Karpas-422 (cell line): Measurements from ENCODE around the gene LHFPL4. TPM values are rescaled to one million over a fixed set of nuclear protein-coding genes. Genes with fewer than 3 reads are reported as not detected.
"Not testable (repeated sequence)": the region's sequence is repeated elsewhere in the genome, so short reads cannot be mapped to it uniquely, and the experiment has no call there.

Experiments
- DNase-seq: peaks from one replicate; pipeline ENCODE4 v3.0.0-alpha.2; 2015
- H2AFZ ChIP-seq: fragments of 200-600 bp; sonication (generic); 2 replicates; pipeline ENCODE4 v1.6.1; 2014; ENCODE audit warnings: antibody characterized with exemption, low read length, mixed read lengths
- H3K27ac ChIP-seq: fragments of 200-600 bp; sonication (generic); 2 replicates; pipeline ENCODE4 v1.5.1; 2014; ENCODE audit warnings: mild to moderate bottlenecking, low read length, moderate library complexity
- H3K27me3 ChIP-seq: fragments of 200-600 bp; sonication (generic); 2 replicates; pipeline ENCODE4 v1.6.1; 2014; ENCODE audit warnings: low read length, mixed read lengths
- H3K36me3 ChIP-seq: fragments of 200-600 bp; sonication (generic); 2 replicates; pipeline ENCODE4 v1.6.1; 2014; ENCODE audit warnings: low read length, mixed read lengths; ENCODE audit not compliant: insufficient read depth
- H3K4me1 ChIP-seq: fragments of 200-600 bp; sonication (generic); 2 replicates; pipeline ENCODE4 v1.6.1; 2014; ENCODE audit warnings: mild to moderate bottlenecking, low read length, mixed read lengths
- H3K4me2 ChIP-seq: fragments of 200-600 bp; sonication (generic); 2 replicates; pipeline ENCODE4 v1.6.1; 2014; ENCODE audit warnings: low read length, low read depth, mild to moderate bottlenecking; ENCODE audit not compliant: poor library complexity, severe bottlenecking
- H3K4me3 ChIP-seq: fragments of 200-600 bp; sonication (generic); 2 replicates; pipeline ENCODE4 v1.5.1; 2014; ENCODE audit warnings: mild to moderate bottlenecking, antibody characterized with exemption, low read length, mixed read lengths
- H3K79me2 ChIP-seq: fragments of 200-600 bp; sonication (generic); 2 replicates; pipeline ENCODE4 v1.6.1; 2014; ENCODE audit warnings: mild to moderate bottlenecking, low read length, mixed read lengths
- H3K9ac ChIP-seq: fragments of 200-600 bp; sonication (generic); 2 replicates; pipeline ENCODE4 v1.6.0; 2014; ENCODE audit warnings: low read length
- H3K9me2 ChIP-seq: fragments of 200-600 bp; sonication (generic), shearing (Covaris generic); replicated peaks from 2 replicates; pipeline ENCODE4 v1.6.0; 2014; ENCODE audit warnings: mild to moderate bottlenecking, low read length, moderate library complexity; ENCODE audit not compliant: insufficient read depth
- H3K9me3 ChIP-seq: fragments of 300-700, 200-600 bp; sonication (generic); 2 replicates; pipeline ENCODE4 v1.6.1; 2014; ENCODE audit warnings: low read length, mixed read lengths
- H4K20me1 ChIP-seq: fragments of 200-600 bp; sonication (generic); 2 replicates; pipeline ENCODE4 v1.6.1; 2014; ENCODE audit warnings: mild to moderate bottlenecking, antibody characterized with exemption, low read length, low read depth; ENCODE audit not compliant: insufficient read depth
- total RNA-seq: library from RNA; depleted of rRNA; stranded (reverse); fragments of >200 nt; shearing (Covaris generic); gene quantifications from 2 replicates; pipeline ENCODE4 v1.2.3, GENCODE V29; 2014; ENCODE audit warnings: low replicate concordance

Gene LHFPL4
- total RNA-seq, 1 experiment from 2014 or later = not detected

DNA sequence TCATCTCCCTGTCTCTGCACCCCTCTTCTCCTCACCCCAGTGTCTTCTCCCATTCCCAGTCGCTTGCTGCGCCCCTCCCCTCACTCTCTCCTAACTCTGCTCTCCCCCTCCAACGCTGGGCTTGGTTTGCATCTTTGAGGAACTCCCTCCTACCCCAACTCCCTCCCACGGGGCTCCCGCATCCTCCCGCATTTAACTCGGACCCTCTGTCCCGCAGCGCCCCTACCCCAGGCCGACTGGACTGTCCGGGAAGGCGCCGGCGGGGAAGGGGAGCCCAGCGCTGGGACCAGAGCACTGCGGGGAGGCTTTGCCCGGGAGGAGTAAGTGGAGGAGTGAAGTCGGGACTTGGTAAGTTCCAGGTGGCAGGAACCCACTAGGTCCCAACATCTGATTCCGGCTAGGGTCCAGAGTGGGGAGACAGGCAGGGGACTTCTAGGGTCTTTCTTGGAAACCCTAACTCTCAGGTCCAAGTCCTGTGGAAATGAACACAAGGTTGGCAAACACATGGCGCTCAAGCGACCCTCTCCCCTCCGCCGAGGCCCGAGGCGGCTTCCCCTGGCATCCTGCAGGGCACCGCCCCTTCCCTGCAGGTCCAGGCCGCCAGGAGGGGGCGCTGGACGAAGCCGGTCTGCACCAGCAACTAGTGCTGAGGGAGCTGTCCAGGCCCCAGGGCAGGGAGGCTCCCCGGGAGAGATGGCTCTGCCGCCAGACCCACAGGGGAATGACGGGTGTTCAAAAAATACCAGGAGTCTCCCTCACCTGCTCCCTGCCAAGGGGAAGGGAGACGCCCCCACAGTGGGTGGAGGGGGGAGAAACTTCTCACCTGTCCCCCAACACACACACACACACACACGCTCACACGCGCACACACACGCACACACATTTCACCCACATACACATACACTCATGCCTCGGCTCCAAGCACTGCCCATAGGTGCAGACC lies 53.2 kb downstream of the LHFPL4 start:
- Histone ChIP-seq H2AFZ (no peak overlapping the region), H3K79me2 (no peaks in the 10 kb centered on the region), H3K27me3 (no peaks in the 10 kb centered on the region), H3K9ac (0 out of 2 replicates have a peak overlapping the region, but pooled peaks have one; percentile 18), H3K4me3 (peak overlapping the region; percentile 37; the same call in 1 of the 2 replicates), H3K36me3 (no peaks in the 10 kb centered on the region), H4K20me1 (peaks cover 14% of the 10 kb centered on the region; the same call in 1 of the 2 replicates), H3K4me1 (peaks cover 8% of the 10 kb centered on the region), H3K9me3 (no peaks in the 10 kb centered on the region), H3K27ac (no peak overlapping the region), H3K9me2 (no peaks in the 10 kb centered on the region), H3K4me2 (peak overlapping the region; percentile 39)
- peak; percentile 91 for DNase-seq

DNA sequence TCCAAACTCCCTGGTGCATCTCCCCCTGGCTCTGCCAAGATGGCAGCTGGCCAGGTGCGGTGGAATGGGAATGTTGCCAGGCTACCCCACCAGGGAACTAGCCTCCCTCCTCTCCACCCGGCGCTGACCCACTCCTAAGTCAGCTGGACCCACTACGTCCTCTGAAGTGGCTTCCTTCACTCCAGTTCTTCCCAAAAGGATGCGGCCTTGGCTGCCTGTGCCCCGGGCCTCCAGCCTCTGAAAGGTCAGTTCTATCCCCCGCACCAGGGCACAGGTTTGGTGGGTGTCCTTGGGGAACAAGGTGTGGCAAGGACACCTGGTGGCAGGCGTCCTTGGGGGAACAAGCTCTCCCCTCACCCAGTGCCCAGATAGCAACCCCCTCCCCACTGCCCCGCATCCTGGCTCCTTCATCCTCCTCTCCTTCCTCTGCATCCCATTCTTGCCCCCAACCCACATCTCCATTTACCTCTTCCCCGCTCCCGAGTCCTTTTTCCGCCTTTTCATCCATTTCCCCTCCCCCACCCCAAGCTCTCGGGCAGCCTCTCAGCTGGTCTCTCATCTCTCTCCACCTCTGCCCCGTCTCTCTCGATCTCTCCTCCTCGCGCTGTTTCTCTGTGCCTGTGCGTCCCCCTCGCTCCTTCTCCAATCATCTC lies 54.0 kb downstream of the LHFPL4 start:
- Histone ChIP-seq H3K79me2 (no peaks in the 10 kb centered on the region), H3K9me3 (no peaks in the 10 kb centered on the region), H3K27ac (no peak overlapping the region), H3K4me2 (no peak overlapping the region), H3K9ac (no peak overlapping the region), H3K4me3 (no peak overlapping the region), H4K20me1 (peaks cover 14% of the 10 kb centered on the region; the same call in 1 of the 2 replicates), H2AFZ (no peak overlapping the region), H3K27me3 (no peaks in the 10 kb centered on the region), H3K4me1 (peaks cover 8% of the 10 kb centered on the region), H3K36me3 (no peaks in the 10 kb centered on the region), H3K9me2 (no peaks in the 10 kb centered on the region)
- DNase-seq = no peak

- Histone ChIP-seq H3K4me2 (no peak overlapping the region), H3K9me2 (no peaks in the 10 kb centered on the region), H2AFZ (no peak overlapping the region), H3K27ac (no peak overlapping the region), H3K27me3 (no peaks in the 10 kb centered on the region), H3K4me1 (peaks cover 4% of the 10 kb centered on the region), H3K79me2 (no peaks in the 10 kb centered on the region), H3K9me3 (no peaks in the 10 kb centered on the region), H3K4me3 (no peak overlapping the region), H4K20me1 (peaks cover 14% of the 10 kb centered on the region; the same call in 1 of the 2 replicates), H3K9ac (no peak overlapping the region), H3K36me3 (no peaks in the 10 kb centered on the region)
- no peak for DNase-seq
Measured at GRCh38 chr3:9498781-9499180, 54.8 kb downstream of the LHFPL4 start.

DNA sequence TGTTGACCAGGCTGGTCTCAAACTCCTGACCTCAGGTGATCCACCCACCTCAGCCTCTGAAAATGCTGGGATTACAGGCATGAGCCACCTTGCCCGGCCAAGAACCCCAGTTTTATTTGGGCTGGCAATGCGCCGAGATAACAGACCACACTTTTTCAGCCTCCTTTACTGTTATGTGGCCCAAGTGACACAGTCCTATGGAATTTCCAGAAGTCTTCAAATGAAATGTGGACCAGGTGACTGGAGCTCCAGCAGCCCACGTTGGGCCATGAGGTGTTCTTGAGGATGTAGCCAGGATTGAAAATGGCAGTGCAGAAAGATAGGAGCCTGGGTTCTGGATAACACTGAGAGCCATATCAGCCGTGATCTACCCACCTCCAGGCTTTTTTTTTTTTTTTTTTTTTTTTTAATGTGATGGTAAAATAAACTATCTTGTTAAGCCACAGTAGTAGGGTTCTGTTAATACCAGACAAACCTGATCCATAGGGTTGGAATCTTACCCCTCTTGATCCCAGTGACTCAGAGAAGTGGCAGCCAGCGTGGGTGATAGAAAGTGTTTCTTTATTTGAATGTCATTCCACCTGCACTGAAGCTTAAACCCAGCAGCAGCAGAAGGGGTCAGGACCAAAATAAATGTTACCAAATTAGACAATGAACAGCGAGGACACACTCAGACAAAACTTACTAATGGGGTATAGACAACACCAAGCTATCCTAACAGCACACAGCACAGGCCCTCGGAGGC lies 55.6 kb downstream of the LHFPL4 start:
- no peaks in the 10 kb centered on the region for H3K9me2 ChIP-seq
- no peak for DNase-seq
- H3K27ac ChIP-seq = no peak overlapping the region
- no peaks in the 10 kb centered on the region for H3K27me3 ChIP-seq
- H3K4me2 ChIP-seq = no peak overlapping the region
- peaks cover 4% of the 10 kb centered on the region for H3K4me1 ChIP-seq
- peaks cover 14% of the 10 kb centered on the region; the same call in 1 of the 2 replicates for H4K20me1 ChIP-seq
- no peaks in the 10 kb centered on the region for H3K36me3 ChIP-seq
- H3K9ac ChIP-seq = no peak overlapping the region
- H3K79me2 ChIP-seq = no peaks in the 10 kb centered on the region
- no peak overlapping the region for H3K4me3 ChIP-seq
- no peak overlapping the region for H2AFZ ChIP-seq
- no peaks in the 10 kb centered on the region for H3K9me3 ChIP-seq

DNA sequence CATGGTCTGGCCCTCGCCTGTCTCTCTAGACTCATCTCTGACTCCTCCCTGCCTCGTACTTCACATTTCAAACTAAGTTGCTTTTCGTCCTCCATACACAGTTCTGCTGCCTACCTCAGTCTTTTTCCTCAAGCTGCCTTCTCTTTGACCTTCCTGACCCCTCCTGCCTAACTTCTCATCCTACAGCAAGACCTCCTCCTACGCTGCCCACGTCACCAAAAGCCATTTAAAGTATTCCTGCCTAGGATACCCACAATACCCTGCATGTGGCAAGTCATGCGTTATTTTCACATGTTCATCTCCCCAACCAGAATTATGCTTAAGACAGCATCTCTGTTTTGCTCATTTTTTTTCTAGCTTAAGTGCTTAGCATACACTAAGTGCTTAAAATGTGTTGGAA lies 56.7 kb downstream of the LHFPL4 start:
- no peak overlapping the region for H3K9ac ChIP-seq
- H3K27me3 ChIP-seq = no peaks in the 10 kb centered on the region
- H3K4me2 ChIP-seq = no peak overlapping the region
- no peaks in the 10 kb centered on the region for H3K9me3 ChIP-seq
- H3K4me3 ChIP-seq = no peak overlapping the region
- H4K20me1 ChIP-seq = peaks cover 14% of the 10 kb centered on the region; the same call in 1 of the 2 replicates
- peaks cover 4% of the 10 kb centered on the region for H3K4me1 ChIP-seq
- H3K9me2 ChIP-seq = no peaks in the 10 kb centered on the region
- H3K79me2 ChIP-seq = no peaks in the 10 kb centered on the region
- DNase-seq = no peak
- no peak overlapping the region for H2AFZ ChIP-seq
- H3K36me3 ChIP-seq = no peaks in the 10 kb centered on the region
- no peak overlapping the region for H3K27ac ChIP-seq

DNA sequence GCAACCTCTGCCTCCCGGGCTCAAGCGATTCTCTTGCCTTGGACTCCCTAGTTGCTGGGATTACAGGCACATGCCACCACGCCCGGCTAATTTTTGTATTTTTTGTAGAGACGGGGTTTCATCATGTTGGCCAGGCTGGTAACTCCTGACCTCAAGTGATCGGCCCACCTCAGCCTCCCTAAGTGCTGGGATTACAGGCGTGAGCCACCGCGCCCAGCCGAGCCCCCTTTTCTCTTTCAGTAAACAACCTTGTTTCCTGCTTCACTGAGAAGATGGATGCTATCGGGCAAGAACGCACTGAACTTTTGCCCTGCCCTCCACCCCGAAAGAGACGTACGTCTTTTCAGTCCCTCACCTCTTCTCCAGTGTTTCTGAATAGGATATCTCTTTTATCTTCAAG lies 59.6 kb downstream of the LHFPL4 start:
- not testable (repeated sequence) for H3K4me1 ChIP-seq, H3K9me2 ChIP-seq, H3K4me2 ChIP-seq, H4K20me1 ChIP-seq, H3K9me3 ChIP-seq, H3K27me3 ChIP-seq, H3K79me2 ChIP-seq, H3K27ac ChIP-seq, H3K4me3 ChIP-seq, H2AFZ ChIP-seq, H3K36me3 ChIP-seq, H3K9ac ChIP-seq, DNase-seq

DNA sequence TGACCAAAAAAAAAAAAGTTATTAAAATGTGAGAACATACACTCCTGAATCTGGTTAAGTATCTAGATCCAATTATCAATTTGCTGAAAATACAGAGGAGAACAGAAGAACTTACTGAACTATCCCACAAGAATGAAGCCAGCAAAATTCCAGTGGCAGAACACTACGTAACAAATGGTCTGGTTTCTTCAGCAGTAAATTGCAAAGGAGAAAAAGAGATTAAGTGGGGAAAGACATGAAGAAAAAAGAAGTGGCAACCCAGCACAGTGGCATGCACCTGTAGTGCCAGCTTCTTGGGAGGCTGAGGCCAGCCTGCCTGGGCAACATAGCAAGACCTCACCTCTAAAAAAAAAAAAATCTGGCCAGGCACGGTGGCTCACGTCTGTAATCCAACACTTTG lies 62.1 kb downstream of the LHFPL4 start:
- H3K27me3 ChIP-seq = no peaks in the 10 kb centered on the region
- H3K27ac ChIP-seq = no peak overlapping the region
- H3K9me2 ChIP-seq = no peaks in the 10 kb centered on the region
- H3K4me2 ChIP-seq = no peak overlapping the region
- H4K20me1 ChIP-seq = 0 out of 2 replicates have a peak, but pooled peaks cover 3% of the 10 kb centered on the region
- no peaks in the 10 kb centered on the region for H3K9me3 ChIP-seq
- no peaks in the 10 kb centered on the region for H3K79me2 ChIP-seq
- no peak for DNase-seq
- H3K4me1 ChIP-seq = no peaks in the 10 kb centered on the region
- H3K9ac ChIP-seq = no peak overlapping the region
- no peaks in the 10 kb centered on the region for H3K36me3 ChIP-seq
- H3K4me3 ChIP-seq = no peak overlapping the region
- no peak overlapping the region for H2AFZ ChIP-seq

GRCh38 chr3:9485248-9485647 lies 68.4 kb downstream of the LHFPL4 start:
- no peak for DNase-seq
- H3K9me3 ChIP-seq = no peaks in the 10 kb centered on the region

More at GRCh38 chr3:9485248-9485647, 68.4 kb downstream of the LHFPL4 start:
- Histone ChIP-seq H3K9ac (no peak overlapping the region), H3K4me2 (no peak overlapping the region), H3K4me3 (no peak overlapping the region), H3K79me2 (no peaks in the 10 kb centered on the region), H3K36me3 (peaks cover 37% of the 10 kb centered on the region), H3K27me3 (no peaks in the 10 kb centered on the region), H3K4me1 (no peaks in the 10 kb centered on the region), H2AFZ (no peak overlapping the region), H3K27ac (no peak overlapping the region), H3K9me2 (no peaks in the 10 kb centered on the region), H4K20me1 (no peaks in the 10 kb centered on the region)
